Measurements from ENCODE around the gene YAE1. TPM values are rescaled to one million over a fixed set of nuclear protein-coding genes. Genes with fewer than 3 reads are reported as not detected.
"Not testable (repeated sequence)": the region's sequence is repeated elsewhere in the genome, so short reads cannot be mapped to it uniquely, and the experiment has no call there.

Gene YAE1
- polyA plus RNA-seq, 6 donors from 2014 or later = 10.3 to 24.4 (median 13.9) TPM

DNA sequence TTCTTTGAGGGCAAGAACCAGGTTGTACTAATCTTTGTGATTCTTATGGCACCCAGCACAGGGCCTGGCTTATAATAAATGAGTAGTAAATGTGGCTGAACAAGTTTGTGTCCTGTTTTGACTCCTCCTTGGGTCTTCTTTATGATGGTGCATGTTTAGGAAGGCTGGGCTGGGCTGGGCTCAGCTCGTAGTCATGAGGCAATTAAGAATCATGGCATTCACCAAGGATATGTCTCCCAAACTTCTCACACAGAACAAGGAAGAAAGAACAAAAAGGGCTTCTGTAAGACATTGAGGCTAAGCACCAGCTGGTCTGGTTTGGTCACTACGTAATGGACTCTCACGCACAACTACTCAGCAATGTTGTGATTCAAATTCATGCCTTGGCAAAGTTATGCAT is 30.5 kb upstream of the YAE1 start:
- no peak overlapping the region for H3K4me3 Mint-ChIP-seq
- H3K27me3 Mint-ChIP-seq = peaks cover 0 to 8% (median 0%) of the 10 kb centered on the region in 3 donors
- no peaks in the 10 kb centered on the region for H3K36me3 Mint-ChIP-seq
- H3K4me1 Mint-ChIP-seq = no peaks in the 10 kb centered on the region
- ATAC-seq (ENCODE audit: low read depth in 2 of 2) (no peak), DNase-seq (no peak)
- H3K27ac Mint-ChIP-seq = no peak overlapping the region
- no peaks in the 10 kb centered on the region for H3K9me3 Mint-ChIP-seq

DNA sequence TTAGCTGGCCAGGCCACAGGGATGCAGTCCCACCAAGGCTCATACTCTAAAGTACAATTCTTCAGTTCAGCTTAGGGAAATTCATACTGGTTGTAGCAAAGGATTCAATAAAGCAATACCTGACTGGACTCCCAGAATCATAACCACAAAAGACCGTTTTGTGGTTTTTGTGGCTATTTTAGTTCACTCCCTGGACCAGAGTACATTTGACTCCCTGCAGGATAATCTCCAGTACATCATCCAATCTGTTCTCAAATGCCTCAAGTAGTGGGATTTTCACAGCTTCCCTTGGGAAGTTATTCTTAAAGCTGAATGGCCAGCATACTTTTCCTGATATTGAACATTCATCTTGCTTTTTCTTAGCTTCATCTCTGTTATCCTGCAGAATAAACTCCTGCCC is 29.3 kb upstream of the YAE1 start:
- DNase-seq (no peak), ATAC-seq (ENCODE audit: low read depth in 2 of 2) (no peak)
- Mint-ChIP-seq H3K9me3 (no peaks in the 10 kb centered on the region), H3K4me1 (no peaks in the 10 kb centered on the region), H3K27ac (no peak overlapping the region), H3K36me3 (no peaks in the 10 kb centered on the region), H3K4me3 (no peak overlapping the region), H3K27me3 (peaks cover 0 to 8% (median 0%) of the 10 kb centered on the region in 3 donors)

DNA sequence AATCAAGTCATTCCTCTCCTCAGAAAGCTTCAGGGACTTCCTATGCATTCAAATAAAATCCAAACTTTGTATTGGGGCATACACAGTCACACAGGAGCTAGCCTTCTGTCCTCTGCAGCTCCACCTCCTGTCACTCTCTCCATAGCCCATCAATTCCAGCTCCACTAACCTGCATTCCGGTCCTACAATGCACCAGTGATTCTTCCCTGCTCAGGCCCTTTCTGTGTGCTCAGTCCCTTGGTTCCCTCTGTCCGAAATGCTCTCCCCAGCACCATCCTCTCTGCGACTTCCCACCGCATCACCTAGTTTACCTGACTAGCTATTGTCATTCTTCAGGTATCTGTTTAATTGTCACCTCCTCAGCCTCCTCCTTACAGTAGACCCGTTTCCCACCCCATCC is 26.4 kb upstream of the YAE1 start:
- no peak for ATAC-seq (ENCODE audit: low read depth in 2 of 2)

DNA sequence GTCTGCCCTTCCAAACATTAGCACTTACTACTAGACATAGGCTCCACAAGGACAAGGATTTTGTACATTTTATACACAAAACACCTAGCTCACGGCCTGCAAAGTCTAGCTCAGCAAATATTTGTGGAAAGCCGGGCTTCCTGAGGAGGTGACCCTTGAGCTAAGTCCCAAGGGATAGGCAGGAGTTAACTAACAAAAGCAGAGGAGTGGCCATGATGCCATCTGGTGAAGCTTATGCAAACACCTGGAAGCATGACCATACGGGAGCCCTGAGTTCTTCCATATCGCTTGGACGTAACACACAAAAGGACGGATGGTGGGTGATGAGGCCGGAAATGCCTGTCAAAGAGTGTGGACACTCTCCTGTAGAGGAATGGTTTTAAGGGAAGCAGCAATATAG is 25.9 kb upstream of the YAE1 start:
- no peak overlapping the region for H3K27ac Mint-ChIP-seq
- H3K9me3 Mint-ChIP-seq = no peaks in the 10 kb centered on the region
- no peaks in the 10 kb centered on the region for H3K4me1 Mint-ChIP-seq

More for the DNA sequence above, 26.4 kb upstream of the YAE1 start:
- no peak for DNase-seq
- Mint-ChIP-seq H3K27ac (no peak overlapping the region), H3K36me3 (no peaks in the 10 kb centered on the region), H3K4me3 (no peak overlapping the region), H3K27me3 (peaks cover 0 to 8% (median 0%) of the 10 kb centered on the region in 3 donors), H3K9me3 (no peaks in the 10 kb centered on the region), H3K4me1 (no peaks in the 10 kb centered on the region)

DNA sequence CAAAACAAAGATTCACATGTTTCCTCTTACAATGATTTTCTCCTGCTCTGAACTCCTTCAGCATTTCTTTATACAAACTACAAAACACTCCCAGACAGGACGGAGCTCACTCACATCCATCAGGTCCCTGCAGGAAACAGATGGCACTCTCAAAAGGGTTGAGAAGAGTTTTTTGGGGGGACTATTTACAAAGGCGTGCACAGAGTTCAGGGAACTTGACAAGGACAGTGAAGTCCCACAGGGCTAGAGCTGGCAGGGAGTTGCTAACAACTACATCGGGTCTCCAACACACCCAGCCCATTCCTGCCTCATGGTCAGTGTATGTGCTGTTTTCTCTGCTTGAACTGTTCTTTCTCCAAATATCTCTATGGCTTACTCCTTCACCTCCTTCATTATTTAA is 24.7 kb upstream of the YAE1 start:
- Mint-ChIP-seq H3K9me3 (peaks cover 0 to 3% (median 0%) of the 10 kb centered on the region in 7 donors), H3K36me3 (no peaks in the 10 kb centered on the region), H3K27me3 (peaks cover 0 to 8% (median 0%) of the 10 kb centered on the region in 3 donors), H3K4me1 (no peaks in the 10 kb centered on the region), H3K4me3 (no peak overlapping the region), H3K27ac (no peak overlapping the region)
- ATAC-seq (ENCODE audit: low read depth in 2 of 2) (no peak), DNase-seq (no peak)

More for the DNA sequence above, 25.9 kb upstream of the YAE1 start:
- Mint-ChIP-seq H3K27me3 (peaks cover 0 to 8% (median 0%) of the 10 kb centered on the region in 3 donors), H3K4me3 (no peak overlapping the region), H3K36me3 (no peaks in the 10 kb centered on the region)
- ATAC-seq (ENCODE audit: low read depth in 2 of 2) (no peak), DNase-seq (no peak)

DNA sequence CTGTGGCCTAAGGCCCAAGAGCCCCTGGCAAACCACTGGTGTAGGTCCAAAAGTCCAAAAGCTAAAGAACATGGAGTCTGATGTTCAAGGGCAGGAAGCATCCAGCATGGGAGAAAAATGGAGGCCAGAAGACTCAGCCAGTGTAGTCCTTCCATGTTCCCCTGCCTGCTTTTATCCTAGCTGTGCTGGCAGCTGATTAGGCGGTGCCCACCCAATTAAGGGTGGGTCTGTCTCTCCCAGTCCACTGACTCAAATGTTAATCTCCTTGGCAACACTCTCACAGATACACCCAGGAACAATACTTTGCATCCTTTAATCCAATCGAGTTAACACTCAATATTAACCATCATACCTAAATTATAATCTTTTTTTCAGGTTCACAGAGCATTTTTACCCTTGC is 21.4 kb upstream of the YAE1 start:
- Mint-ChIP-seq H3K9me3 (peaks cover 10 to 25% (median 21%) of the 10 kb centered on the region in 7 donors), H3K36me3 (peaks cover 11 to 19% of the 10 kb centered on the region in 2 donors)
- not testable (repeated sequence) for H3K27ac Mint-ChIP-seq; DNase-seq; H3K27me3 Mint-ChIP-seq; H3K4me3 Mint-ChIP-seq; H3K4me1 Mint-ChIP-seq; ATAC-seq (ENCODE audit: low read depth in 2 of 2)

DNA sequence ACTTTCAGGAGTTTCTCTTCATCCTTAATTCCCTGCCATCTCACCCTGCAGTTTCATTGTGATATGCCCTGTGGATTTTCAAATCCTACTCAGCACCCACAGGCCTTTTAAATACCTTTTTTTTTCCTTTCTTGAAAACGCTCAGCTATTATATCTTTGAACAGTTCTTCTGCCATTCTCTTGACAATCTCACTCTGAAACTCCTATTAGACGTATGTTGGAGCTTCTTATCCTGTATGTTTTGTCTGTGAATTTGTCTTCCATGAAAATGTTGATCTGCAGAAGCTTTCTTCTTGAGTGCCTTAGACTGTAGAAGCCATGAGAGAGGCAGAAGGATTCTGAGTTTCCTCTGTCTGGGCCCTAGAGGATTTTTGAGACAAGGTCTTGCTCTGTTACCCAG is 18.9 kb upstream of the YAE1 start:
- Mint-ChIP-seq H3K27me3 (no peaks in the 10 kb centered on the region), H3K27ac (no peak overlapping the region)
- no peak for ATAC-seq (ENCODE audit: low read depth in 2 of 2)

DNA sequence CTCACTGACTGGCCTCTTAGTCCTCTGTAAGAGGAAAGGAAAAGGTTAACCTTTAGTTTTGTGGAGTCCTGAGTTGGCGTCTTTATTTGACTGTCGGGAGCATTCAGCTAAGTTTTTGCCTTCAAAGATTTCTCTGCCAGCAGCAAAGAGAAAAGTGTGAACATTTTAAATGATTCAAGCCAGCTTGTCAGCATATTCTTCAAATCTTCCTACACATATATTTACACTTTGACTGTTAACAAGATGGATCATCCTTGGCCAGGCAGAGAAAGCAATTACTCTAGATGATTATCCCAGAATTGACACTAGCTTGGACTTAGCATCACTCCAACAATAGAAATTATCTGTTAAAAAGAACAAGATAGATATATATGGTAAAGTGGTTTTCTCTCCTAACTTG is 15.8 kb upstream of the YAE1 start:
- H3K36me3 Mint-ChIP-seq = peaks cover 11 to 19% of the 10 kb centered on the region in 2 donors
- peaks cover 0 to 5% (median 0%) of the 10 kb centered on the region in 3 donors for H3K27me3 Mint-ChIP-seq

More for the DNA sequence above, 18.9 kb upstream of the YAE1 start:
- no peak for DNase-seq
- peaks cover 10 to 25% (median 21%) of the 10 kb centered on the region in 7 donors for H3K9me3 Mint-ChIP-seq
- peaks cover 11 to 19% of the 10 kb centered on the region in 2 donors for H3K36me3 Mint-ChIP-seq
- no peaks in the 10 kb centered on the region for H3K4me1 Mint-ChIP-seq
- H3K4me3 Mint-ChIP-seq = no peak overlapping the region

DNA sequence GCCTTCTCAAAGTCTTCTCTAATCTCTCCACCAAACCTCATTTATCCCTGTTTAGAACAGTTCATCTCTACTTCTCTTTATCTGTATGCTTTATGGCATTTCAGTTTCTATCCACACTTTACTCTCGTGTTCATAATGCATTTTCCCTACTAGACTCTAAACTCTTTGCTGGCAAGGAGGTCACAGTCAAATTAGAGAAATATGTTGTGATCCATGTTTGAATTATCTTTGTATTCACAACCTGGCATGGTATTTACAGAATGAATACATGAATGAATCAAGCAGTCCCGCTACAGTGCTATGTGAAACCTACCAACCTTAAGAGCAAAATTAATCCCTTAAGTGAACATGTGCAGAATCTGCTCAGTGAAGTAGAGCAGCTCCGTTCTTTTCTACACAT is 12.8 kb upstream of the YAE1 start:
- H3K4me1 Mint-ChIP-seq = no peaks in the 10 kb centered on the region
- H3K9me3 Mint-ChIP-seq = peaks cover 0 to 7% (median 3%) of the 10 kb centered on the region in 7 donors
- DNase-seq = no peak
- peaks cover 11 to 12% (median 12%) of the 10 kb centered on the region in 3 donors for H3K27me3 Mint-ChIP-seq
- H3K36me3 Mint-ChIP-seq = peaks cover 0 to 3% of the 10 kb centered on the region in 2 donors
- H3K4me3 Mint-ChIP-seq = no peak overlapping the region
- peak overlapping the region in 1 of 6 donors; percentile 1 for H3K27ac Mint-ChIP-seq
- ATAC-seq (ENCODE audit: low read depth in 2 of 2) = no peak

More for the DNA sequence above, 15.8 kb upstream of the YAE1 start:
- Mint-ChIP-seq H3K4me1 (no peaks in the 10 kb centered on the region), H3K9me3 (peaks cover 10 to 25% (median 21%) of the 10 kb centered on the region in 7 donors), H3K27ac (no peak overlapping the region), H3K4me3 (no peak overlapping the region)
- no peak for DNase-seq
- ATAC-seq (ENCODE audit: low read depth in 2 of 2) = no peak

DNA sequence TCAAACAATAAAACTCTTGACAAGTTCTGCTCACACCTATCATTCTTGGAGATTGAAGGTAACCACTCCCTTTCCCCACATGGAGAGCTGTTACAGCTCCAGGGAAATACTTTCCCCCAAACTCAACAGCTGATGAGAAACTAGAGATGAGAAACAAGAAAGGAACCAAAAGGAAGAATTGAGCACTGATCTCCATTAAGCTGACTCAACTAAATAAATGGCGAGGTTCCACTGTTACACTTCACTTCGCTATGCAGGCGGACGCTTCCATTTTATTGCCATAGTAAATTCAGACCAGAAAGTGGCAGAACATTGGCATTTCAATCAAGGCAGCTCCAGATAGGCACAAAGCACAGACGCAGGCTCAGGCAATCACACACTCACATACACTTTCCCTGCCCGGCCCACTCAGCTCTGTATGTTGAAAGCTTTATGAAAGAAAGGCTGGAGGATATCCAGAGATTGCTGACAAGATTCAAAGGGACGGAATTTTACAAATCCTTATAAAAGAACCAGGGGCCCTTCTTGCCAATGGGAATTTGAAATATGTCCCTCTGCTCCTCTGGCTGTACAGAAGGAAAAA is 11.5 kb upstream of the YAE1 start:
- no peak for ATAC-seq (ENCODE audit: low read depth in 2 of 2)
- no peak overlapping the region for H3K27ac Mint-ChIP-seq
- no peak for DNase-seq
- no peak overlapping the region for H3K4me3 Mint-ChIP-seq
- no peaks in the 10 kb centered on the region for H3K36me3 Mint-ChIP-seq
- peaks cover 11 to 12% (median 12%) of the 10 kb centered on the region in 3 donors for H3K27me3 Mint-ChIP-seq
- peaks cover 0 to 1% (median 0%) of the 10 kb centered on the region in 7 donors for H3K9me3 Mint-ChIP-seq
- no peaks in the 10 kb centered on the region for H3K4me1 Mint-ChIP-seq

DNA sequence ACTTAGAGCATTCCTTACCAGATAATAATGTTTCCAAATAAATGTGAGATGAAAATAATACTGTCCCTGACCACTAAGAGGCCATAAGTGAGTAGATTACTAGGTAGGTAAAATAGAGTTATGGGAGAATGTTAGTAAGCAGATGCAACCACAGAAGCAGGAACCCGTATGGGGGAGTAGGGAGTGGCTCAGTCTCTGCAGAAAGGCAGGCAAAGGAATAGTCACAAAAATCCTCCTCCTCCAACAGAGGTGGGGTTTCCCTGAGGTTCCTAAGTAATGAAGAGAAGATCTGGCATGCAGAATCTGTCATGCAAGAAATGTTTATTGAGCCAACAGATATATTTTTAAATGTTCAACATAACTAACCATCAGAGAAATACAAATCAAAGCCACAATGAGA is 9.0 kb upstream of the YAE1 start:
- no peaks in the 10 kb centered on the region for H3K4me1 Mint-ChIP-seq
- H3K27me3 Mint-ChIP-seq = peaks cover 16 to 24% (median 18%) of the 10 kb centered on the region in 3 donors
- DNase-seq (no peak), ATAC-seq (ENCODE audit: low read depth in 2 of 2) (no peak)
- peaks cover 0 to 2% (median 0%) of the 10 kb centered on the region in 7 donors for H3K9me3 Mint-ChIP-seq
- H3K4me3 Mint-ChIP-seq = no peak overlapping the region
- no peaks in the 10 kb centered on the region for H3K36me3 Mint-ChIP-seq
- H3K27ac Mint-ChIP-seq = no peak overlapping the region

DNA sequence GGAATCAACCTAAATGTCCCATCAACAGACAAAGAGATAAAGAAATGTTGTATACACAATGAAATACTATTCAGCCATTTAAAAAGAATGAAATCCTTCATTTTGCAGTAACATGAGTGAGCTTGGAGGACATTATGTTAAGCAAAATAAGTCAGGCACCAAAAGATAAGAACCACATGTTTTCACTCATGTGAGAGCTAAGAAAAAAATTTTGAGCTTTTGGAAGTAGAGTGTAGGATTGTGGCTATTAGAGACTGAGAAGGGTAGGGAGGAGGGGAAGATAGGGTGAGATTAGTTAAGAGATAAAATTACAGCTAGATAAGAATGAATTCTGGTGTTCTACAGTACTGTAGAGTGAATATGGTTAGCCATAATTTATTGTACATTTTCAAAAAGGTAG is 8.3 kb upstream of the YAE1 start:
- H3K4me1 Mint-ChIP-seq = no peaks in the 10 kb centered on the region
- H3K27me3 Mint-ChIP-seq = peaks cover 16 to 24% (median 18%) of the 10 kb centered on the region in 3 donors
- no peak overlapping the region for H3K4me3 Mint-ChIP-seq
- no peak for DNase-seq
- no peak overlapping the region for H3K27ac Mint-ChIP-seq
- ATAC-seq (ENCODE audit: low read depth in 2 of 2) = no peak
- no peaks in the 10 kb centered on the region for H3K36me3 Mint-ChIP-seq
- H3K9me3 Mint-ChIP-seq = peaks cover 0 to 2% (median 0%) of the 10 kb centered on the region in 7 donors

DNA sequence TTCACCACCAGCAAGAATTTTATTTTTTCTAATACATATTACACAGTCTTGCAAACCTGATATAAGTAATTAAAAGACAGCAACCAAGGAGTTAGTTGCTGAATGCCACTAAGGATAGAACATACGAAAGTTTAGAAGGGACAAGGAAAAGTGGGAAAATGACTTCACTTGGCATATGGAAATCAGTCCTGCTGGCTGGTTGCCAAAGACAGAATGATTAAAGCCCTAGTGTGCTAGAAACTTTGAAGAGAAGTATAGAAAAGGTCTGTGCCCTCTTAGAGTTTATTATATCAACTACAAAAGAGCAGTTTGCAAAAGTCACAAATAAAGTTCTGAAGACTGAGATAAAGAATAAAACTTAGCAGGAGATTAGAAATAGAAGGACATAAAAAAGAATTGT is 5.8 kb upstream of the YAE1 start:
- no peaks in the 10 kb centered on the region for H3K36me3 Mint-ChIP-seq
- H3K27ac Mint-ChIP-seq = no peak overlapping the region
- H3K4me1 Mint-ChIP-seq = peaks cover under 1 to 2% (median 1%) of the 10 kb centered on the region in 3 donors
- ATAC-seq (ENCODE audit: low read depth in 2 of 2) (no peak), DNase-seq (no peak)
- H3K4me3 Mint-ChIP-seq = no peak overlapping the region
- H3K9me3 Mint-ChIP-seq = peaks cover 0 to 2% (median 0%) of the 10 kb centered on the region in 7 donors
- H3K27me3 Mint-ChIP-seq = peaks cover 11 to 24% (median 18%) of the 10 kb centered on the region in 3 donors

DNA sequence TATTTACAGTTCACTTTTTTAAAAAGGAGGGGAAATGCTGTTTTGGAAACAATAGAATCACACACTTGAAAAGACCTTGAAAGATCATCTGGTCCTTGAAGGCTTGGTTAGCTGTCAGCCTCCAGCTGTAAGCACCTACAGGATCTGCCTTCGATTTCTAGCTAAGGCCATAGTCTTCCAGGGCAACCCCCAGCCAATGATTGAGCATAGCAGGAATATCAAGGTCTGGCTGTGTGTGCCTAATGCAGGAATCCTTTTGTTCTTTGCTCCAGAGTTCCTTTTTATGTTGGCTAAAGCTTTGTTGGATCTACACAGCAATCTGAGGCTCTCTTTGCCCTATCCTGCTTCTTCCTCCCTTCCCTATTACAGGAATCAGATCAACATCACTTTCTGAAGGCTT is 5.2 kb upstream of the YAE1 start:
- Mint-ChIP-seq H3K9me3 (peaks cover 0 to 2% (median 0%) of the 10 kb centered on the region in 7 donors), H3K27me3 (peaks cover 11 to 22% (median 18%) of the 10 kb centered on the region in 3 donors), H3K27ac (no peak overlapping the region), H3K36me3 (peaks cover 0 to 1% of the 10 kb centered on the region in 2 donors), H3K4me3 (no peak overlapping the region), H3K4me1 (peaks cover 6 to 8% (median 6%) of the 10 kb centered on the region in 3 donors)
- DNase-seq (no peak), ATAC-seq (ENCODE audit: low read depth in 2 of 2) (no peak)
